PFSK-1 (cell line): ENCODE measurements around the gene JSRP1.

Experiments used
- FOXP2 ChIP-seq: optimal IDR thresholded peaks from 2 replicates; pipeline ENCODE3; 2011; ENCODE audit warnings: borderline replicate concordance, control low read depth, inconsistent platforms; ENCODE audit not compliant: insufficient read depth; ENCODE audit errors: extremely low read length, extremely low read depth
- POLR2AphosphoS5 ChIP-seq: IDR thresholded peaks from 2 replicates; pipeline ENCODE4 v1.6.1; 2012; ENCODE audit warnings: low read depth, mild to moderate bottlenecking, control low read depth, low read length, moderate library complexity
- SIN3A ChIP-seq: IDR thresholded peaks from 2 replicates; pipeline ENCODE4 v1.6.1; 2012; ENCODE audit warnings: mild to moderate bottlenecking, low read length, moderate library complexity, borderline replicate concordance; ENCODE audit not compliant: insufficient read depth
- TAF1 ChIP-seq: IDR thresholded peaks from 2 replicates; pipeline ENCODE4 v1.6.1; 2012; ENCODE audit warnings: low read length, control low read depth, borderline replicate concordance; ENCODE audit not compliant: insufficient read depth
- TF ChIP-seq, protein P1 (sequence below), 2 experiments: IDR thresholded peaks; 2 replicates each; pipeline versions ENCODE4 v1.6.1 to v1.8.0; 2011 to 2012; ENCODE audit warnings: low read depth in 2 of 2, low read length in 2 of 2, control low read depth in 1 of 2, inconsistent platforms in 1 of 2, mild to moderate bottlenecking in 1 of 2, moderate library complexity in 1 of 2; ENCODE audit not compliant: insufficient read depth in 1 of 2

The JSRP1 gene

DNA sequence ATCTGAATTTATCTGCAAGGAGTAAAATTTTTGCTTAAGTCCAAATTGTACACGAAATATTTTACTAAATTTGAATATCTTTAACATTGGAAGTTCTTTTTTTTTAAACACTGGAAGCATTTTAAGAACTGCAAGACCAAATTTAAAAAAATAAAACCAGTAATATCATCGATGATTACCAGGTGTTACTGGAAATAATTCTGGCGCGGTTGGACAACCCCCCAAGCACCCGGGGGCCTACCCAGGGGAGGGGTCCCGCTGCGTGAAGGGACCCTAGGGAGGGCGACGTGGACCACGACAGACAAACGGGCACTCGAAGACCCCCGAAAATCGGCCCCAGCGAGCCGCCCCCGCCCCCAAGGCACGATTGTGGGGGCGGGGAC is 12.6 kb upstream of the JSRP1 start:
- no peak for TF ChIP-seq TAF1

GRCh38 chr19:2268480-2268830 is 12.2 kb upstream of the JSRP1 start:
- no peak for TF ChIP-seq POLR2AphosphoS5
- TF ChIP-seq, protein P1, sequence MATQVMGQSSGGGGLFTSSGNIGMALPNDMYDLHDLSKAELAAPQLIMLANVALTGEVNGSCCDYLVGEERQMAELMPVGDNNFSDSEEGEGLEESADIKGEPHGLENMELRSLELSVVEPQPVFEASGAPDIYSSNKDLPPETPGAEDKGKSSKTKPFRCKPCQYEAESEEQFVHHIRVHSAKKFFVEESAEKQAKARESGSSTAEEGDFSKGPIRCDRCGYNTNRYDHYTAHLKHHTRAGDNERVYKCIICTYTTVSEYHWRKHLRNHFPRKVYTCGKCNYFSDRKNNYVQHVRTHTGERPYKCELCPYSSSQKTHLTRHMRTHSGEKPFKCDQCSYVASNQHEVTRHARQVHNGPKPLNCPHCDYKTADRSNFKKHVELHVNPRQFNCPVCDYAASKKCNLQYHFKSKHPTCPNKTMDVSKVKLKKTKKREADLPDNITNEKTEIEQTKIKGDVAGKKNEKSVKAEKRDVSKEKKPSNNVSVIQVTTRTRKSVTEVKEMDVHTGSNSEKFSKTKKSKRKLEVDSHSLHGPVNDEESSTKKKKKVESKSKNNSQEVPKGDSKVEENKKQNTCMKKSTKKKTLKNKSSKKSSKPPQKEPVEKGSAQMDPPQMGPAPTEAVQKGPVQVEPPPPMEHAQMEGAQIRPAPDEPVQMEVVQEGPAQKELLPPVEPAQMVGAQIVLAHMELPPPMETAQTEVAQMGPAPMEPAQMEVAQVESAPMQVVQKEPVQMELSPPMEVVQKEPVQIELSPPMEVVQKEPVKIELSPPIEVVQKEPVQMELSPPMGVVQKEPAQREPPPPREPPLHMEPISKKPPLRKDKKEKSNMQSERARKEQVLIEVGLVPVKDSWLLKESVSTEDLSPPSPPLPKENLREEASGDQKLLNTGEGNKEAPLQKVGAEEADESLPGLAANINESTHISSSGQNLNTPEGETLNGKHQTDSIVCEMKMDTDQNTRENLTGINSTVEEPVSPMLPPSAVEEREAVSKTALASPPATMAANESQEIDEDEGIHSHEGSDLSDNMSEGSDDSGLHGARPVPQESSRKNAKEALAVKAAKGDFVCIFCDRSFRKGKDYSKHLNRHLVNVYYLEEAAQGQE (IDR thresholded peaks at IDR 0.05; ENCODE audit: insufficient read depth in 1 of 2, low read depth in 2 of 2, low read length in 2 of 2) = no peak
- no peak for TF ChIP-seq SIN3A
- TF ChIP-seq FOXP2 = no peak
- no peak for TF ChIP-seq TAF1

DNA sequence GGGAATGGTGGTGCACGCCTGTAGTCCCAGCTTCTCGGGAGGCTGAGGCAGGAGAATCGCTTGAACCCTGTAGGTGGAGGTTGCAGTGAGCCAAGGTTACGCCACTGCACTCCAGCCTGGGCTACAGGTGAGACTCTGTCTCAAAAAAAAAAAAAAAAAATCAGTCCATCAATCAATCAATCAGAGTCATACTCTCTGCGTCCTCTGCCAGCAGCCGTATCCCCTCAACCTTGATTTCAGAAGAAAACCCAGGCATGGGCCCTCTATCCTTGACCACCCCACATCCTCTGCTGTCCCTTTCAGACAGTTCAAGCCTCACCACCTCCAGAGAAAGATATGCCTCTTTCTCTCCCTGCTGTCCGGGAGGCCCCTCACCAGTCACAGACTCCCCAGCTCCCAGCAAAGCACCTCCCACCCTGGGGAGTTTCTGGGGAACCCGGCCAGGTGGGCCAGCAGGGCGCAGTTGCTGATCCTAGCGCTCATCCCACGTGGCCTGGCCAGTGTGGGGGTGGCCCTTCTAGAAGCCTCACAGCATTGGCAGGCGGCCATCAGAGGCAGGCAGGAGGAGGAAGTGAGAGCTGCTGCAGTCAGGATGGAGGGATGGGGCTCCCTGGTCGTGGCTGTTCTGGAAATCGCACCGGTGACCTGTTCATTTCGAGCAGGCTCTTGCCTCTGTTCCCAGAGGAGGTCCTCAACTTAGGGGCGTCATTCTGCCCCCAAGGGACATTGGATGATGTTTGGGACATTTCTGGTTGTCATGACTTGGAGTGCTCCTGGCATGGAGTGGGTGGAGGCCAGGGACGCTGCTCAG is 10.2 kb upstream of the JSRP1 start:
- TF ChIP-seq FOXP2 (peak; percentile 25), TAF1 (no peak), POLR2AphosphoS5 (peak; percentile 53)

- TF ChIP-seq SIN3A (no peak), POLR2AphosphoS5 (no peak), TAF1 (no peak), FOXP2 (no peak)
- TF ChIP-seq, protein P1 (IDR thresholded peaks at IDR 0.05; ENCODE audit: insufficient read depth in 1 of 2, low read depth in 2 of 2, low read length in 2 of 2) = no peak
Observed at GRCh38 chr19:2261438-2262172, 5.4 kb upstream of the JSRP1 start.

DNA sequence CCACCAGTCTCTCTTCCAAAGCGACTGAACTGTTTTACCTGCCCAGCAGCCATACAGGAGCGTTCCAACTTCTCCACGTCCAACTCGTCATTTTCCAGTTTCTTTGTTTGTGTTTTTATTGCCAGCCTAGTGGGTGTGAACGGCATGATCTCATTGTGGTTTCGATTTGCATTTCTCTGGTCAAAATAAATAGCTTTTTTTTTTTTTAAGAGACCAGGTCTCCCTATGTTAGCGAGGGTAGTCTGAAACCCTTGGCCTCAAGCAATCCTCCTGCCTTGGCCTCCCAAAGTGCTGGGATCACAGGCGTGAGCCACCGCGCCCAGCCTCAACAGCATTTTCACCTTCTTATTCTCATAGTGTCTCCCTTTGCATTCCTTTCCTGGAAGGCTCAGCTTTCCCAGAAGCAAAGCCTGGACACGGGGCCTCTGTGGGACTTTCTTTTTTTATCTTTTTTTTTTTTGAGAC is 4.2 kb upstream of the JSRP1 start:
- TF ChIP-seq POLR2AphosphoS5 (no peak), FOXP2 (no peak), SIN3A (no peak), TAF1 (no peak)
- TF ChIP-seq, protein P1 (IDR thresholded peaks at IDR 0.05; ENCODE audit: insufficient read depth in 1 of 2, low read depth in 2 of 2, low read length in 2 of 2) = no peak

DNA sequence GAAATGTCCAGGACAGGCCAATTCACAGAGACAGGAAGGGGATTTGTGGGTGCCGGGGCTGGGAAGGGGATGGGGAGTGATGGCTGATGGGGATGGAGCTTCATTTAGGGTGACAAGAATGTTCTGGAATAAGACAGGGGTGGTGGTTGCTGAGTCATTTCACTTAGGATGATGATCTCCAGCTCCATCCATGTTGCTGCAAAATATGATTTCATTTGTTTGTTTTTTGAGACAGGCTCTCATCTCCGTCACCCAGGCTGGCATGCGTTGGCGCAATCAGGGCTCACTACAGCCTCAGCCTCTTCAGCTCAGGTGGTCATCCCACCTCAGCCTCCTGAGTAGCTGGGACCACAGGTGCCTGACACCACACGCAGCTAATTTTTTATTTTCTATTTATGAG is 3.1 kb upstream of the JSRP1 start:
- TF ChIP-seq TAF1 (no peak), SIN3A (no peak), FOXP2 (no peak), POLR2AphosphoS5 (no peak)
- TF ChIP-seq, protein P1 (IDR thresholded peaks at IDR 0.05; ENCODE audit: insufficient read depth in 1 of 2, low read depth in 2 of 2, low read length in 2 of 2) = no peak
